Middle frontal gyrus (tissue), 1 donor: ENCODE data around the gene MAD2L2.

Source experiments
- DNase-seq: peaks from one replicate; pipeline ENCODE4 v3.0.0-alpha.2; 2015; ENCODE audit warnings: low spot score; ENCODE audit errors: extremely low spot score

MAD2L2 gene

DNA sequence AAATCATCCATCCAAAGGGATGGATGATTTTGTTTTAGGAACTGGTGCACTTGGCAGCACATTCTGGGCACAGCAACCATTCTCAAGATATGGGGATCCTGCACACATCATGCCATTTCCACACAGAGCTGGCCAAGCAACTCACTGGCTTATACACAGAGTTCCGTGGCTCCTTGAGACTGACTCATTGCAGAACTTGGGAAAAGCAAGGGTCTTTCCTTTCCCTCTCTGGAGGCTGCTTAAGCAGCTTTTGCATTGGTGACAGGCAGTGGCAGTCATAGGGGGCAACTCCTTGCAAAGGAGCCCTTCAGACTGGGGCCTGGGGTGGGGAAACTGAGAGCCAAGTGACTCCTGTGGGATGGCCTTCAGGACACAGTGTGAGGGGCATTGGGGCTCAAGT lies 1.9 kb upstream of the MAD2L2 start:
- no peak for DNase-seq

DNA sequence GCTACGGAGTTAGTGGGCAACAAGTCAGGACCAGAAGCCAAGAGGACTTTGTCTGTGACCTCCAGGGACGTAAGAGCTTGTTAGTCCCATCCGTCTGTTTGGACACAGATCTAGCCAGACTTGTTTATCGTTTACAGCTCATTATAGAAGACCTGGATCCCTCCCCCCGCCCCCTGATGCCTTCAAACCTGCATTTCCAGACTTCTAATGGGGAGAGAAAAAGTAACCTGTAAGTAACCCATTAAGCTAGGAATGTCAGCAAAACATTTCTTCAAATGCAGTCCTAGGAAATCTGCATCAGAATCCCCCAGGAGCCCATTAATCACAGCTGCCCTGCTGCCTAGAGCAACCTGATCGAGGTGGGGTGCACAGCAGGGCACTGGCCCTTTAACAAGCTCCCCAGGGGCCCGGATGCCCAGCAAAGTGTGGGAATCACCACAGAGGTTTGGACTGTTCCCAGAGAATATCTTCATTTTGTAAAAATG lies 1.4 kb upstream of the MAD2L2 start:
- no peak for DNase-seq

DNA sequence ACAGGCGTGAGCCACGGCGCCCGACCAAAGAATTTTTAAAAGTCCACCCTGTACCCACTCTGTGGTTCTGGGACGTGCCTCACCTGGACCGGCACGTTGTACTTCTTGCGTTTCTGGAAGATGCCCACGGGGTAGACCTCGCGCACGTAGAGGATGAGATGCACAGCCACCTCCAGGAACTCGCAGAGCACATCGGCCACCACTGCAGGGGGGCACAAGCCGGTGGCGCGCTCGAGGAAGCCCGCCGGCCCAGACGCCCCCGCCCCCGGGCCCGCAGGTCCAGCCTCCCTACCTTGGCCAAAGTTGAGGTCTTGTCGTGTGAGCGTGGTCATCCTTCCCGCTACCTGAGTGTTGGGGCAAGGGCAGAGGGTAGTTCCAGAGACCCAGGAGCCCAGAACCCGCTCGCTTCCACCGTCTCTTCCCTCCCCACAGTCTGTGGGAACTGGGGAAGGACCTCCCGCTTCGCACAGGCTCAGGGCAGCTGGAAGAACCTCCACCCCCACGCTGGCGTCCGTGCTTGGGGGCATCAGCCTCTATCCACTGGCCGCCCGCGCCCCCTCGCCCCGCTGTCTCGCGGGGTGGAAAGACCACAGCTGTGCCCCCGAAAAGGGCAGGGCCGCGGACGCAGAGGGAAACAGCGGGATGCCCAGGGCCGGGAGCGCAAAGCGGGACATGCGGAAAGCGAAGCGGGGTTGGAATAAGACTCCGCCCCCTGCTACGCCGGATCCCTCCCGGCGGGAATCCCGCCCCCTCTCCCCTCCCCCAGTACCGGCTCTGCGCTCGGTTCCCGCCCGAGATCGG lies 478 bp downstream of the MAD2L2 start:
- DNase-seq: no peak

DNA sequence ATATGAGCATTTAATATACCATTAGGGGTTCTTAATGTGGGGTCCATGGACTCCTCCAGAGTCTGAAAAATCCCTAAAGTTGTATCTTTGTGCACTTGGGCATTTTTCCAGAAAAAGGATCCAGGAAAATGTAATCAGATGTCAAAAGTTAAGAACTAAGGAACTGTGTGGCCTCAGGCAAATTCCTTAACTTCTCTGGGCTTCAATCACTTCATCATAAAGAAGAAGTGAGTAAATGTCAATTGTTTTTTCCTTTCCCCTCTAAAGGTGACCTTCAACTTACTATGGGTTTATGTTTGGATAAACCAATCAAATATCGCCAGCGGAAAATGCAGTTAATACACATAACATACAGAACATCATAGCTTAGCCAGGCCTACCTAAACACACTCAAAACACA lies 2.5 kb downstream of the MAD2L2 start:
- no peak for DNase-seq

DNA sequence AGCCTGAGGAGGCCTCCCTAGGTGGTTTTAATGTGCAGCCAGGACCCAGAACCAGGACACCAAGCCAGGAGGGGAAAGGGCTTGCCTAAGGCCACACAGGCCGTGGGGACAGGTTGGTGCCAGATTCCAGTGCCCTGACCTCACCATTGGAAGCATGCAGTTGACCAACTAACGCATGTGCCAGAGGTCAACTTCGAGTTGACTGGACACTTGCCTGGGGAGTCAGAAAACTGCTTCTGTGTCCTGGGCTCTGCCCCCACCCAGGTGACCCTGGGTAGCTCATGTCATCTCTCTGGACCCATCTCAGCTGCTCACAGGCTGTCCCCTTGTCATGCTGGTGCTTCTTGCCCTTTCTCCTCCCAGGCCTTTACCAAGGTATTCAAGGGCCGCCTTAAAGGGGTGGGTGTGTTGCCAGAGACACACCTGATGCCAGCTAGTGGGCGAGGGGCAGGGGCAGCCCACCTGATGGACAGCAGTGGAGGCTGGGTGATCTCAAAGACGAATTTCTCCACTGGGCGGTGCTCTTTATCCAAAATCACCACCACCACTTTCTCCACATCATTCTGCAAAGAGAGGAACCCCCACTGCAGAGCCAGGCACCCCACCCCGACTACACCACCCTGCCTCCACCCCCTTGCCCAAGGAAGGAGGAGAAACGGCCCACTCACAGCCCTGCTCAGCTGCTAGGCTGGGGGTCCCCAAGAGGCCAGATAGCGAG lies 4.4 kb downstream of the MAD2L2 start:
- no peak for DNase-seq

DNA sequence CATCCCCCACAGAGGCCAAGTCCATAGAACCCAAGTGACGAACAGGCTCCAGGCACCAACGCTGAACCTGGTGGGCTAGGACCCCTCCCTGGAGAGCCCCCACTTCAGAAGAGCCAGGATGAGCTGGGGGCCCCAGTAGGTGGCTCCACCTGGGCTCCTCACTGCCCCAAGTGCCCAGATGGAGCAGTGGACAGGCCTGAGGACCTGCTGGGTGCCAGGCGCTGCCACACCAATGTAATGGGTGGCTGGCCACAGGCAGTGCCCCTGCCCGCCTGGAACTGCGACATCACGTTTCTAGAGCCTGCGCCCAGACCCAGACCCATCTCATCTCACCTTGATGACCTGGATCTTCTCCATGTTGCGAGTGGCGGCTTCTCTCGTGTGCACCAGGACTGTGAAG lies 5.6 kb downstream of the MAD2L2 start:
- no peak for DNase-seq

DNA sequence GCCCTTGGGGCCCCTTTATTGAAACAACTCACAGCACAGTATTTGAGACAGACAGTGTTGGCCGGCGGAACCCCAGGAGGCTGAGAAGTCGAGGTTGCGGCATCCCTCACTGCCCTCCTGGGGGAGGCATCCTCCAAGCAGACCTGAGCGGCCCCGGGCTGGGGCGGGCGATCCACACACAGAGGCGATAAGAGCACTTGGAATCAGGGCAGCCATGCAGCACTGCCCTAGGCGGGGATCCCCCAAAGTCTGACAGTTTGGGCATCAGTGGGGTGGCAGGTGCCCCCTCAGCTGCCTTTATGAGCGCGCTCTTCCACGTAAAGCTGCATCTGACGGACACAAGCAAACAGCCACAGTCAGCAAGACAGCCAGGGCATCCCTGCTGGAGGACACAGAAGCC lies 6.5 kb downstream of the MAD2L2 start:
- no peak for DNase-seq

DNA sequence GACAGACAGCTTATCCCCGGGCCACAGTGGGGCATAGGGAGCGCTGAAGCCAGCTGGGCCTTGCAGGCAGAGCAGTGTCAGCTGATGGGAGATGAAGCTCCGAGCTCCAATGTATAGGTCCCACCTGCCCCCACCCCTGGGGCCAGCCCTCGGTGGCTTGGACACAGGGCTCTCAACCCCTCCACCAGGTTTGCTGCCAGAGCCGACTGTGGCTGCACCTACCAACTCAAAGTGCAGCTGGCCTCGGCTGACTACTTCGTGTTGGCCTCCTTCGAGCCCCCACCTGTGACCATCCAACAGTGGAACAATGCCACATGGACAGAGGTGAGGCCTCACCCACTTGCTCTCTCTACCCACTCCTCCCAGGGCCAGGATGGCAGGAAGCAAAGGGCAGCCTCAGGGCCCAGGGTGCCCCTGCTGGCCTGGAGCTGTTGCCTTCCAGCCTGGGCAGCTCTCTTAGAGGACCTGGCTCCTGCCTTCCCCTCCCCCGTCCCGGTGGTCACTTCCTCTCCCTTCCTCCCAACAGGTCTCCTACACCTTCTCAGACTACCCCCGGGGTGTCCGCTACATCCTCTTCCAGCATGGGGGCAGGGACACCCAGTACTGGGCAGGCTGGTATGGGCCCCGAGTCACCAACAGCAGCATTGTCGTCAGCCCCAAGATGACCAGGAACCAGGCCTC lies 7.7 kb downstream of the MAD2L2 start:
- DNase-seq: no peak

DNA sequence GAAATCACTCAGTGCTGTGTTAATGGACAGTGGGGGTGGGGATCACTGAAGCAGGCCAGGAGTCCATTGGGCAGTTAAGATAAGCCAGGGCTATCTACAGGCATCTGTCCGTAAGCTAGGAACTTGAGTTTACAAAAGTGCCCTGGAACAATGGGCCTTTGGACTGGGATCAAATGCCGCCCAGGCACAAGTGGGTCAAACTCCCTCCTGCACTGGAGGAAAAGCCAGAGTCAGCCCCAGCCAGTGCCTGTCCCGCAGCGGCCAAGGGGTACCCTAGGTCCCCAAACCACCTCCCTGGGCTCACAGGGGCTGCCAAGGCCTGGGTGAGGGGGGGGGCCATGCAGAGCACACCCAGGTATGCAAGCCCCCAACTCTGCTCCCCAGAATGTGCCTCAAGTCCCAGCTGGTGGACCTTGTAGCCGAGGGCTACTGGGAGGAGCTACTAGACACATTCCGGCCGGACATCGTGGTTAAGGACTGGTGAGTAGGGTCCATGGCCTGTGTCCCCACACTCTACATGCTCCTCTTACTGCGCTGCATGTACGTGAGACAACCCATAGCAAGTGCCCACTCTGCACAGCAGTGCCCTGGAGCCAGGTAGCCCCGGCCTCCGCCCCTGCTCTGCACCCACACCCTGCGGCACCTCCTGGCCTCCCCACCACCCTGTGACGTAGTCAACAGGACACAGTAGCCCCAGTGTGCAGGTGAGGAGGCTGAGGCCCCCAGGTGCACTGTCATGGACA lies 9.2 kb downstream of the MAD2L2 start:
- no peak for DNase-seq

DNA sequence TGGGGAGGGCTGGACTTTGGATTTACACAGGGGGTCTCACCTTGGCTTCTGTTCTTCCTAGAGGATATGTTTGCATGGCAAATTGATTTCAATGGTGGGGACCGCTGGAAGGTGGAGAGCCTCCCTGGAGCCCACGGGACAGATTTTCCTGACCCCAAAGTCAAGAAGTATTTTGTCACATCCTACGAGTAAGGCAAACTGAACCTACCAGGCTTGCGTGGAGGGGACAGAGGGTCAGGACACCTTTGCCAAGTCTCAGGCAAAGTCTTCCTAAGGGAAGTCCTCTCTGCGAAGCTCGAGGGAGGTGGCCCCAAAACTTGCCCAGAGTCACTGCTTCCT lies 9.8 kb downstream of the MAD2L2 start:
- no peak for DNase-seq

DNA sequence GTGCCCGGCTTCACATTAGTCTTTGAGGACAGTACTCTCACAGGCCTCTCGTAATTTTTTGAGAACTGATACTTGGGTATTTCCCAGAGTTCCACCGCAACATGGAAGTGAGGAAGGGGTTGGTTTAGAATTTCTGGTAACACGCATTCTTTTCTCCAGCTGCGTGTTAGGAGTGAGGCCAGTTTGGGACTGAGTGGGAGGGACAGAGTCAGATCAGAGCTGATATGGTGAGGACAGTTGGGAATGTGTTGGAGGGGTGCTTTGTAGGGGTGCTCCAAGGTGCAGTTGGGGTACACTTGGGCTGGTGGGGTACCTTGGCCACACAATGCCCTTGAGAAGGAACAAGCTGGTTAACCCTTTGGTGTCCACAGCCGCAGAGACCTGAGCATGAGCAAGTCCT lies 10.2 kb downstream of the MAD2L2 start:
- DNase-seq: no peak

DNA sequence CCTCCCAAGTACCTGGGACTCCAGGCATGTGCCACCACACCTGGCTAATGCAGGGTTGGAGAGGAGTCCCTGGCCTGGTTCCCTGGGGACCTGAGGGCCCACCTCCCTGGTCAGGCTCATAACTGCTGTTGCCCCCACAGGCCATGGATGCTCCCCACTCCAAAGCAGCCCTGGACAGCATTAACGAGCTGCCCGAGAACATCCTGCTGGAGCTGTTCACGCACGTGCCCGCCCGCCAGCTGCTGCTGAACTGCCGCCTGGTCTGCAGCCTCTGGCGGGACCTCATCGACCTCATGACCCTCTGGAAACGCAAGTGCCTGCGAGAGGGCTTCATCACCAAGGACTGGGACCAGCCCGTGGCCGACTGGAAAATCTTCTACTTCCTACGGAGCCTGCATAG lies 12.4 kb downstream of the MAD2L2 start:
- no peak for DNase-seq

DNA sequence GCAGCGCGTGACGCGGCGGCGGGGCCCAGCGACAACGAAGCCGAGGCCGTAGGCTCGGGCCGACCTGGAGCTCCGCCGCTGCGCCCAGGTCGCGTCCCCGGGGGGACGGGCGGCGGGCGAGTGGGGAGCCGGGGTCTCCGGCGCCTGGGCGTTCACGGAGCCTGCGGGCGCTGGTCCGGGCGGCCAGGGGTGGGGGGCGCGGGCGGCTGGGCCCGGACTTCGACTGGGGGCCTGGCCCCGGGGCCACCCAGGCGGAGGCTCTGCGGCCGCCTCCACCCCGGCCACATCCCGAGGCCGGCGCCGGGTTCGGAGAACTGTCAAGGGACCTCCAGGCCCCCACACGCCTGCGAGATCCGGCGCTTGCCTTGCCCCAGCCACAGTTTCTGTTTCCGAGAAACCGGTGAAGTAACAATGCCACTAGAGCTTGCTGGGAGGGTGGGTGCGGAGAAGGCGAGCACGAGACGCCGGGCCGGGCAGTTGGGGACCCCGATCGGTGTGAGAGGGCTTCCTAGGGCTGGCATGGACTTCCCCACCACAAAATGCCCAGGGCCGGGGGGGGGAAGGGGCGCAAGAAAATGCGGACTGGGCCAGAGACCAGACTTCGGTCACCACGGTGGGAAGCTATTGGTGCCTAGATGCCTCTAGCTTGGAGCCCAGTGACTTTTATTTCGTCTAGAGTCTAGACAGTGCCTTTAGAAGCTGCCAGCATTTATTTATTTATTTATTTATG lies 16.4 kb downstream of the MAD2L2 start:
- DNase-seq: no peak

DNA sequence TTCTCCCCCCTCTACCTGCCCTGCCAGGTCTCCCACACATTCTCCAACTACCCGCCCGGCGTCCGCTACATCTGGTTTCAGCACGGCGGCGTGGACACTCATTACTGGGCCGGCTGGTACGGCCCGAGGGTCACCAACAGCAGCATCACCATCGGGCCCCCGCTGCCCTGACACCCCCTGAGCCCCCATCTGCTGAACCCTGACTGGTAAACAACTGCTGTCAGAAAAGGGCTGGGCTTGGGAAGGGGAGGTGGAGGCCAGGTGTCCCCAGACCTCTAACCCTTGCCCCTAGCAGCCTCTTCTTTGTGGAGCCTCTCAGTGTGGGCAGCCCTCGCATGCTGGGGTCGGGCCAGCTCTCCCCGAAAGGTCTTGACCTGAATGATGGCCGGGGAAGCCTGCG lies 19.8 kb downstream of the MAD2L2 start:
- DNase-seq: no peak

DNA sequence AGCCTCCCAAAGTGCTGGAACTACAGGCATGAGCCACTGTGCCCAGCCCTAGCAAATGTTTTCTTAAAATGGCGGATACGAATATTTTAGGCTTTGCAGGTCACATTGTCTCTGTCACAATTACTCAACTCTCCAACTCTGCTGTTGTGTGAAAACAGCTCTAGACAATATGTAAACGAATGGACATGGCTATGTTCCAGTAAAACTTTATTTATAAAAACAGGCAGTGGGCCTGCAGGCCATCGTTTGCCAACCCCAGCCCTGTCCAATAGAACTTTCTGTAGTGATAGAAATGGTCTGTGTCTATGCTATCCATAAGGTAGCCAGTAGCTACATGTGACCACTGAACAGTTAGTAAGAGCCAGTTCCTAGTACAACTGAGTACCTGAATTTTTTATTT lies 21.2 kb downstream of the MAD2L2 start:
- no peak for DNase-seq

DNA sequence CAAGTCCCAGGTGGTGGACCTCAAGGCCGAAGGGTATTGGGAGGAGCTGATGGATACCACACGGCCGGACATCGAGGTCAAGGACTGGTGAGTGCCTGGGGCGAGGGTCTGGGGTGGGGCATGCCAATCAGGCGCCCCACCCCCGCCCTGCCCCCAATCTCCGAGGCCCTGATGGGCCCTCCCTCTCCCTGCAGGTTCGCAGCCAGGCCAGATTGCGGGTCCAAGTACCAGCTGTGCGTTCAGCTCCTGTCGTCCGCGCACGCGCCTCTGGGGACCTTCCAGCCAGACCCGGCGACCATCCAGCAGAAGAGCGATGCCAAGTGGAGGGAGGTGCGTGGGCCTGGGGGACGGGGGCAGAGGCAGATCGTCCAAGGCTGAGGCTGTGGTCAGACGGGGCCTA lies 22.4 kb downstream of the MAD2L2 start:
- DNase-seq: no peak

DNA sequence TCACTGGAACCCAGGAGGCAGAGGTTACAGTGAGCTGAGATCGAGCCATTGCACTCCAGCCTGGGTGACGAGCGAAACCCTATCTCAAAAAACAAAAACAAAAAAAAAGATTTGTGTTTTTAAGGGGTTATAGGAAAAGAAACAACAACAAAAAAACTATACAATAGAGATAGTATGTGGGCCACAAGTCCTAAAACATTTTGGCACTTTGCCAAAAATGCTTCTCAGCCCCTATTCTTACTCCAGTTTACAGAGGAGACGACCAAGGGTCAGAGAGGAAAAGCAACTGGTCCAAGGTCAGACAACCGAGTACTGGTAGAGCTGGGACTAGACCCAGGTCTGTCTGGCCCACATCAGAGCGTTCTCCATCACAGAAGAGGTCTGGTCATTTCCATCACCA lies 23.3 kb downstream of the MAD2L2 start:
- DNase-seq: no peak

DNA sequence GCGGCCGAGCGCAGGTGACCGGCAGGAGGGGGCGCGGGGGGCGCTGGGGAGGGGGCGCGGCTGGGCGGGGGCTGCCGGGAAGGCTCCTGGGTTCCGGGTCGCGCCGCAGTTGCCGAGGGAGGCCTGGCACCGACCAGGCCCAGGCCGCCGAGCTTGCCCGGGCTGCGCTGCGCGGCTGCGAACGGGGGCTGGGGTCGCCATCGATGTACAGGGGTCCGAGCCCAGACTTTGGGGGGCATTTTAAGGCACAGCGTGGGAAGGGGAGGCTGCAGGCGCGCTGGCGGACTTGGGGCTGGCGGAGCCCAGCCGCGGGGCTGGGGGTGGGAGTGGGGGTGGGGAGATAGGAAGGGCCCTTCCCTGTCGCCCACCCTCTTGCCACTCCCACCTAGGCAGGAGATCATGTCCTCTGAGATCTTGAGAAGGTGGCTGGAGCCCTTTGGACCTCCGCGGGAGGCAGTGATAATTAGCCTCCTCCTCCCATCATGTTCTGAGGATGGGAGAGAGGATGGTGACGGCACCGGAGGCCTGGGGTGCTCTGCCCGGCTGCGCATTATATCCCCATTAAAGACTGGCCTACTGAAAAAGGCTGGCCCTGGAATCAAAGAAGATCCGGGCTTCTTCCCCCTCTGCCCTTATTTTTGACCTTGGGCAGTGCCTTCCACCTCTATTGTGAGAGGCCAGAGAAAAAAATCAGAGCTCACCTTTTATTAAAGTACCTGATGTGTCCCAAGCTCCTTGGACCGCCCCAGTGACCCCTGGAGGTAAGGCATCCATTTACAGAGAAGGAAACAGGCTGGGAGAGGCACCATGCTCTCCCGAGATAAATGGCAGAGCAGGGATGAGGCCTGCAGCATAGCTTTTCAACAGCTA lies 25.8 kb downstream of the MAD2L2 start:
- no peak for DNase-seq

DNA sequence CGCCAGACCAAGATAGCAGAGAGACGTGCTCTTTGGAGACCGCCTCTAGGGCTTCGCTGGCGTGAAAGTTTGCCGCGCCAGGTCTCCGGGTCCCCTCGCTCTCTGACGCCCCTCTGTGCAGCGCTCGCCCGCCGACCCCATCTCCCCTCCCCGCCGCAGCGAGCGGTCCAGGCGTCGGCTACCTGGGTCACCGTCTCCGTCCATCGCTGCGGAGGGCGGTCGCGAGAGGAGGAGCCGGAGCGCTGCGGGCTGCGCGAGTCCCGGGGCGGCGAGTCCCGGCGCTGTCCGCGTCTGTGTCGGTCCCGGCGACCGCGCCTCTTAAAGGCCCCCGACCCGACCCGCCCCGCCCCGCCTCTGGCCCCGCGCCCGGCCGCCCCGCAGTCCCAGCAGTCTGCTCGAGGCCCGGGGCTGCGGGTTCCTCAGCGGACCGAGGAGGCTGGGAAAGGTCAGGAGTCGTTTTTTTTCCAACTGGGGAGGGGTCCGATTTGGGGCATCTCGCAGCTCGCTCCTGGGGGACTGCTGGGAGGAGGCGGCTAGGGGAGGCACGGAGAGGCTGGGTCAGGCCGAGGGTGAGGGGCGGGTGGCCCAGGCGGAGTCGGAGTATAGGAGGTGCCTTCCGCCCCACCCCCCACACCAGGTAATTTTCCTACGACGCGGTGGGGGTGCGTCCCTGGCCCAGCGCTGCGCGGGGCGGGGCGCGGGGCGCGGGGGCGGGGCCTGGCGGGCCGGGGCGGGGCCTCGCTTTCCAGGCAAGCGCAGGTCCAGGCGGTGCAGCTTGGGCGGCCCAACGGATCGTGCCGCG lies 26.6 kb downstream of the MAD2L2 start, which contains the start of the genes FBXO2 and FBXO44:
FBXO2 (minus strand) TSS at position 293 of the 802 bp plus-strand sequence; CDS start at position 204, 89 bp downstream.
FBXO44 (plus strand) TSS at position 741 of the 802 bp plus-strand sequence. CDS start 959 bp downstream, outside the sequence.
- DNase-seq: no peak
